Renal cortex interstitium (tissue), 15 donors: ENCODE data around the gene XCL2. TPM values are rescaled to one million over a fixed set of nuclear protein-coding genes. Genes with fewer than 3 reads are reported as not detected.
"Not testable (repeated sequence)": the region's sequence is repeated elsewhere in the genome, so short reads cannot be mapped to it uniquely, and the experiment has no call there.

Experiments
- DNase-seq, 11 donors: peaks; one replicate each; pipeline ENCODE4 v3.0.0-alpha.2; 2013; ENCODE audit warnings: low read depth in 9 of 11, low spot score in 4 of 11; ENCODE audit errors: extremely low read depth in 1 of 11
- long read RNA-seq, 16 experiments: transcript quantifications; one replicate each; lab custom pipeline, GENCODE V29; 2026
- polyA plus RNA-seq, 3 donors: library from polyadenylated mRNA; unstranded; fragments of 120-200 nt; gene quantifications; one replicate each; pipeline ENCODE4 v1.2.1, GENCODE V29; 2013; ENCODE audit not compliant: insufficient read length in 3 of 3

Gene XCL2
- polyA plus RNA-seq: under 1 TPM in 2 of 3 donors, not detected in 1; 0.46 to 0.47 TPM
- long read RNA-seq, donor 1, partial matches to known transcripts: 0 of 1 reads
- long read RNA-seq, donor 1, other reads (novel, unspliced or antisense): 0 of 1 reads
- long read RNA-seq, donor 2: 0 reads
- long read RNA-seq, donor 3: 0 reads
- long read RNA-seq, donor 4, partial matches to known transcripts: 0 of 1 reads
- long read RNA-seq, donor 4, other reads (novel, unspliced or antisense): 0 of 1 reads
- long read RNA-seq, donor 5: 0 reads
- long read RNA-seq, donor 6: 0 reads
- long read RNA-seq, donor 7: 0 reads
- long read RNA-seq, donor 8: 0 reads
- long read RNA-seq, donor 9: 0 reads
- long read RNA-seq, donor 10, partial matches to known transcripts: 0 of 2 reads
- long read RNA-seq, donor 10, other reads (novel, unspliced or antisense): 0 of 2 reads
- long read RNA-seq, donor 11: 0 reads
- long read RNA-seq, donor 12, partial matches to known transcripts: 0 of 1 reads
- long read RNA-seq, donor 12, other reads (novel, unspliced or antisense): 0 of 1 reads
- long read RNA-seq, donor 13: 0 reads
- long read RNA-seq, donor 14: 0 reads
- long read RNA-seq, donor 15: 0 reads
- long read RNA-seq, donor 16: 0 reads

- DNase-seq: not testable (repeated sequence)
Measured at GRCh38 chr1:168543840-168544498, at the start of gene XCL2. TSS of gene XCL2 (minus strand) at chr1:168543997. CDS start at chr1:168543964, 33 bp downstream.

- no peak for DNase-seq
Measured at GRCh38 chr1:168591641-168592250, 47.9 kb upstream of the XCL2 start.

- DNase-seq: no peak
Measured at GRCh38 chr1:168591066-168591465, 47.3 kb upstream of the XCL2 start.

DNA sequence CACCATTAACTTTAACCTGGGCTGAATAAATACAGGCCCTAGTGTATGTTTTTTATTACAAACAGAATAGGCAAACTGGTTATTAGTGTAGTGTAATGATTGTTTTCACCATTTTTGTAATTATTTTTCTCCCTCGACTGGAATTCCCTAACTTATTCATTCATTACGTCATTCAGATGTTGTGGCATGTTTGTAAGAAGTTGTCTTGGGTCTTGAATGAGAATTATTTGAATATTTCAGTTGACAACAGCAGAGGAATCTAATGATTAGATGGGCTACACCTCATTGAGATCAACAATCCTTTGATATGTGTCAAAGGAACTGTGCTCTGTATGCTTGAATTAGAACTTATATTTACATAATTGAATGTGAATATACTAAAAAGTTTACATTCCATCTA lies 45.4 kb upstream of the XCL2 start:
- no peak for DNase-seq

DNA sequence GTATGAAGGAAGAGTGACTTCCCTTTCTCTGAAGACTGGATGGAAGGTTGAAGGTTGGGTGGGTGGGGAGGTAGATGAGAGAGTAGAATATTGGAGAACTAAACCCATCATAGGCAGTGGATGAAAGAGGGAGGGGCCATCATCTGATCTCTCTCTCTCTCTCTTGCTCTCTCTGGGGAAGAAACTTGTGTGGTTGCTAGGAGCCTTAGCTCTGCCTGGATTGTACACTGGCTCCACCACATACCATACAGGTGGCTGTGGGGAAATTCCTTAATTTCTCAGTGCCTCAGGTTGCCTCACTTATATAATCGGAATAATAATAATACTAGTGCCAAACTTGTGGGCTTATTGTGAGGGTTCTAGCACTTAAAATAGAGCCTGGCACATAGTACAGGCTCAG lies 42.1 kb upstream of the XCL2 start:
- no peak for DNase-seq

GRCh38 chr1:168585191-168585590 lies 41.4 kb upstream of the XCL2 start:
- DNase-seq: no peak

DNA sequence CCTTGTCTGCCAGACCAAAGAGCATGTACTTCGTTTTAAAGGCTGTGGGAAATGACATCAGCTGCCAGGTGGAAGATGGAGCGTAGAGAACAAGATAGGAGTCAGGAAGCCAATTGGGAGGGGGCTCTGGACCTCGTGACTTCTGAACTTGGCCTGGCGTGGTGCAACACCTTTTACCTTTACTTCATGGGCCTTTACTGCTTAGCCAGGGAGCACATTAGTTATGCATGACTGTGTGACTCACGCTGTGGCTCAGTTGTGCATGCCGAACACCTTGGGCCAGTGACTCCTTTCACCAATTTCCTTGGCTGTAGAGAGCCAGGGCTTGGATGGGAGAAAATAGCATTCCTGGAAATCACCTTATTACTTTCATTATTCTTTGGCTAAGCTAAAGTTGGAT lies 39.8 kb upstream of the XCL2 start:
- no peak for DNase-seq

DNA sequence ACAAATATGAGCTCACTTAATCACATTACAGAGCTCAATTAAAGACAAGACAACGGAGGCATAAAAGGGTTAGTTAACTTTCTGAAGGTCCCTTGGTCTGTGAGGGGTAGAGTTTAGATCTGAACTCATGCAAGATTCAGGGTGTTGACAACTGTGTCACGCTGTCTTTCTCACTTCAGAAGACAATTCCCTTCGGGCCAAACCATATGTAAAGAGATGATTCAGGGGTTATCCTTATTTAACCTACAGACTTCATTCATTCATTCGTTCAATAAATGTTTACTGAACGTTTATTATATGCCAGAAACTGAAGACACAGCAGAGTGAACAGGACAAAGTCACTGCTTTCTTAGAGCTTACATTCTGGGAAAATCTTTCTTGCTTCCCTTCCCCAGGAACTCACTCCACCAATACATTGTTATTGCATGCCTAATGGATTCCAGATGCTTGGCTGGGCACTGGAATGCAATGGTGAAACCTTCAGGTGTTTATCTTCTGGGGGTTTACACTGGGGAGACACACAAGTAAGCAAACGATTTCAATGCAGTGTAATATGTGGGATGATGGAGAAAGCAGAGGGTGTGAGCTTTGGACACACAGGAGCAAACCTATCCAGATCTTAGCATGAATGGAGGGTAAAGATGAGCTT lies 39.0 kb upstream of the XCL2 start:
- DNase-seq: peak in 1 of 11 donors; percentile 20

- DNase-seq: no peak
Measured at GRCh38 chr1:168581817-168582572, 38.2 kb upstream of the XCL2 start.

GRCh38 chr1:168580991-168581390 lies 37.2 kb upstream of the XCL2 start:
- not testable (repeated sequence) for DNase-seq

DNA sequence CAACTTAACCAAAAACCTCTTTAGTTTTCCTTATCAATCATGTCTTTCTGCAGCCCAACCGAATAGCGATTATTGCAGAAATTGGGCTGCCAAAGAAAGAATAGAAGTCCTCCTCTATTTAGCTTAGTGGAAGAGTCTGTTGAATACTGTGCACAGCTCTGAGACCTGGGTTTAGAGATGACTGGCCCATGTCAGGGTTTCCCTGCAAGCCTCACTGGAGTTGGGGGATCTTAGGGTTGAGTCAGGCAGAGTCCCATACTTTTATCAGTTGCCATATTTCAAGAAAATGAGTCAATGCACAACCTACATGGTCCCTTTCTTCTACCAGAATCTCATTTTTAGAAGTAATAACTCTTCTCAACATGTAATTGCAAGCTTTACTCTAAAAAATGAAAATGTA lies 36.5 kb upstream of the XCL2 start:
- DNase-seq: not testable (repeated sequence)

DNA sequence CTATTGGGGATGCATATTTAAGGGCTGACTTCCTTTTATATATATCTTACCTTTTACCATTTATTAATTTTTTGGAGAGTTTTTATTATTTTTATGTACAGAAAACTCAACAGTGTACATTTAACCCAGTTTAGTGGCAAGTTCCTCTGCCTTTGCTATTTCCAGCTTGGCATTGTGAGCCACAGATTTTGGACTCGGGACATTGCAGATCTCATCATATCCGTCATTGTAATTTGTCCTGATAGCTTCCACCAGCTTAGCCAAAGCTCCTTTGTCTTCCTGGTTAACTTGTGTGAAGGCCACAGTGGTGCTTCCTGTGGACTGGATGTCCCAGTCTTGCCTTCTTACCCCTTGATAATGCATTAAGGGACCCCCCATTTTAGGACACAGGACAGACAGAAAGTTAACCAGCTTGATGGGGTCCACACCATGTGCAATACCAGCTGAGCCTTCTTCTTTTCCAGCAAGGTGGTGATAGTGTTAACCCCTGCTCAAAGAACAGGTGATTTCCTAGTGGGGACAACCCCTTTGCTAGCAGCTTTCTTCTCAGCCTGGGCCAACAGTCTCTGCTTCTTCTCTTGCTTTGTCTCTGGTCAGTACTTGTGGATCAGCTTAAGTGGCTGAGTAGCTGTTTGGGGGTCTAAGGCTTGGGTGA lies 34.9 kb upstream of the XCL2 start:
- DNase-seq: not testable (repeated sequence)

GRCh38 chr1:168576245-168576688 lies 32.5 kb upstream of the XCL2 start, which contains the start of gene XCL1:
TSS of gene XCL1 (plus strand) at chr1:168576605. CDS start at chr1:168576638, 33 bp downstream.
- DNase-seq: not testable (repeated sequence)

- DNase-seq: not testable (repeated sequence)
Measured at GRCh38 chr1:168574234-168574633, 30.4 kb upstream of the XCL2 start.

- DNase-seq: no peak
Measured at GRCh38 chr1:168572633-168573032, 28.8 kb upstream of the XCL2 start.

DNA sequence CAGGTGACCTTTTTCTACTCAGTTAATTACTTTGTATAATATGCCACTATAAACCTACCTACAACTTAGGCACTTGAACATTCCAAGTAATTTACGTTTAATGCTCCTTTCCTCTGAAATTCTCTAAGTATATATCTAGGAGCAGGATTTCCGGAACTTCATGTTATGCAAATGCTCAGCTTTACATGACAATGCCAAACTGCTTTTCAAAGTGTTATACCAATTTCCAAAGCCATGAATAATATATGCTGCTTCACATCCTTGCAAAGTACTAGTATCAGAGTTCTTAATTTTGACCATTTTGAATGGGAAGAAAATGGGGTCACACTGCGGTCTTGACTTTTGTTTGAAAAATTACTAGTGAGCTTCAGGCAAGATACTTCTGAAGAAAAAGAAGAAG lies 26.9 kb upstream of the XCL2 start:
- DNase-seq: no peak

DNA sequence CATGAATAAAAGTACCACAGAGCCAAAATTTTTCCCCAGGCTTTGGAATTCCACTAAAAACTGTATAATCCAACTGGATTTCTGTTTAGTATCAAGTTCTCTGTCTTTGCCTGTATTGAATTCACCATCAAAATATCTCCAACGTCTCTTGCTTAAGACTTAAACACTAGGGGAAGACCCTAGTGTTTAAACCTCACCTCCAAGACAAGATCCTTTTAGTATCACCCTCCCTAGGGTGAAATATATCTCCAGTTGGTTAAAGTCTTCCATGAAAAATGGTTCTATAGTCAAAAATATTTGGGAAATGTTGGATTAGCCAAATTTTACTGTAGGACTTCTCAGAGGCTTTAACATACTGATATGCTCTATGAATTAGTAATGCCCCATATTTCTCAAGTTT lies 24.5 kb upstream of the XCL2 start:
- DNase-seq: no peak

DNA sequence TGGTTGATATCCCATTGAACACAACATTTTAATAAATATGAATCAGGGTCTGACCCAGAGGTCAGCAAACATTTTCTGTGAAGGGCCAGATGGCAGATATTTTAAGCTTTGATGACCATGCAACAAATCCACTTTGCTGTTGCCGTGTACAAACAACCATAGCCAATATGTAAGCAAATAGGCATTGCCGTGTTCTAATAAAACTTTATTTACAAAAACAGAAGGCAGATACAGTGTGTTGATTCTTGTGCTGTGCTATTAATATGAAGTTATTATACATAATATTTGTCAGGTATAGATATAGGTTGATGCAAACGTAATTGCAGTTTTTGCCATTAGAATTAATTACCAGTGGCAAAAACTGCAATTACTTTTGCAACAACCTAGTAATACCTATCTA lies 23.8 kb upstream of the XCL2 start:
- no peak for DNase-seq
